ENCODE measurements around the gene GLIS1.
A peak's percentile ranks its signal among the peaks of the same experiment; 100 is the strongest.

GLIS1 gene

DNA sequence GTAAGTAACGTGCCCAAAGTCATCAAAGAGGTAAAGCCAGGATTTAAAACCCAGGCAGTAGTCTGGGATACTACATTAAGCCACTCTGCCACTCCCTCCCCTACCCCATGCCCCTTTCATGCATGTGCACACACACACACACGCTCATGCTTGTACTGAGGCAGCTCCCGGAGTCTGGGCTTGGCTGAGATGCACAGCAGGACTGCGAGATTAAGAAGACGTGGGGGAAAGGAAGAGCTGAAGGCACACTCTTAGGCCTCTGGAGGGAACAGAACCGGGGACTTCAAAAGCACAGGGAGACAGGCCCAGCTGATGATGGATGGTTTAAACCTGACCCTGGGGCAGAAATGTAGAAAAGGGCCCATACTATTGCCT lies 98.3 kb downstream of the GLIS1 start:
- H3K27me3 ChIP-seq (ENCODE audit: low read depth) = 0 out of 2 replicates have a peak, but pooled peaks cover 5% of the 10 kb centered on the region
- no peak overlapping the region for H3K4me3 ChIP-seq
- in situ Hi-C loops (cut with MboI; ENCODE audit: low sequenced_read_pairs) = no loop called here
- H3K4me1 ChIP-seq = no peaks in the 10 kb centered on the region
- H3K9me3 ChIP-seq = no peaks in the 10 kb centered on the region
- no peak for DNase-seq (ENCODE audit: low spot score in 2 of 2)
- no peaks in the 10 kb centered on the region for H3K36me3 ChIP-seq (replicated peaks)

DNA sequence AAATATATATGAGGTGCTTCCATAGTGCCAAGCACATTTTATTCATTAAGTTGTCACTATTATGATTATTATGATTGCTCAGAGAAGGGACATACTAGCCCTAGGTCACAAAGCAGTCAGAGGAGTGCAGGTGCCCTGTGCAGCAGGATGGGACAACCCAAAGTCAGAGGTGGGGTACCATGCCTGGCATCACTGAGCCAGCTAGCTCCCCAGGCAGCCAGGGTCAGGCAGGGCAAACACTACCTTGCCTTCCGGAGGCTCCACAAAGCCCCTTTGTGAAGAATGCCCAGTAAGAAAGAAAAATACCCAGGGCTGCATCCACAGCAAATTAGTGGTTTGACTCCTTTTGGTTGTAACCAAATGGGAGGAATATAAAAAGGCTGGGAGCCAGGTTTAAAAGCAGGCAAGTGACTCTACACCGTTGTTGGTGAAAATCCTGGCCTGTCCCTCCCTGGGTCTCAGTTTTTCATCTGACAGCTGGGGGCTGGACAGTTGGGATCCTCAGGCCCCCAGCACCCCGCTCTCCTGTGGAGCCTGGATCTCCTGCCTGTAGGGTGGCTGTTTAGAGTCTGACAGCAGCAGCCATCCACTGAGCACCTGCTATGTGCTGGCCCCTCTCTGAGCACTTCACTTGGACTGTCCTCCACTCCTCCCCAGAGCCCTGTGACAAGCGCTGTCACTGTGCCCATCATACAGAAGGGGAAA lies 98.8 kb downstream of the GLIS1 start:
- Histone ChIP-seq H3K4me1 (no peaks in the 10 kb centered on the region), H3K36me3 (replicated peaks) (no peaks in the 10 kb centered on the region), H3K27me3 (ENCODE audit: low read depth) (0 out of 2 replicates have a peak, but pooled peaks cover 5% of the 10 kb centered on the region), H3K4me3 (no peak overlapping the region), H3K9me3 (no peaks in the 10 kb centered on the region)
- in situ Hi-C loops (cut with MboI; ENCODE audit: low sequenced_read_pairs) = no loop called here
- no peak for DNase-seq (ENCODE audit: low spot score in 2 of 2)

DNA sequence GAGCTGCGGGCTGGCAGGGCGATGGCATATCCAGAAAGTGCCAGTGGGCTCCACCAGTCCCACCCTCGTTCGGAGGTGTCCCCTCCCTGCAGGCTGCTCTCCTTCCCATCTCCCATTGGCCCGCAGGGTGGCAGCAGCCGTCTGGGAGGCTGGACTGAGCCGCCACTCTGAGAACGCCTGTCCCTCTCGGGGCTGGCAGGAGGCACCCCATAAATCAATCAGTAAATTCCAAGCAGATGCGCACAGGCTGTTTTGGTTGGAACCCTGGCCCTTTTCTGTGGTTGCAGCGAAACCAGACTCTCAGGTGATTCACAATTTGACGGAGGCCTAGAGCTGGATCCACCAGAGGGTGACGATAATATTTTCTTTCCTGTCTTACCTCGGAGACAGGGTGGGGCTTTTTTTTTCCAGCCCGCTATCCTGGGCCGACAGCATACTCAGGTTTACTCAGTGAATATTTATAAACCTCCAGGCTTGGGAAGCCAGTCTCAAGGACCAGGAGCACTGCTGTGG lies 99.7 kb downstream of the GLIS1 start:
- in situ Hi-C loops (cut with MboI; ENCODE audit: low sequenced_read_pairs) = no loop called here
- Histone ChIP-seq H3K36me3 (replicated peaks) (no peaks in the 10 kb centered on the region), H3K27me3 (ENCODE audit: low read depth) (0 out of 2 replicates have a peak, but pooled peaks cover 5% of the 10 kb centered on the region), H3K4me3 (no peak overlapping the region), H3K9me3 (no peaks in the 10 kb centered on the region), H3K4me1 (no peaks in the 10 kb centered on the region)
- DNase-seq (ENCODE audit: low spot score in 2 of 2) = no peak

DNA sequence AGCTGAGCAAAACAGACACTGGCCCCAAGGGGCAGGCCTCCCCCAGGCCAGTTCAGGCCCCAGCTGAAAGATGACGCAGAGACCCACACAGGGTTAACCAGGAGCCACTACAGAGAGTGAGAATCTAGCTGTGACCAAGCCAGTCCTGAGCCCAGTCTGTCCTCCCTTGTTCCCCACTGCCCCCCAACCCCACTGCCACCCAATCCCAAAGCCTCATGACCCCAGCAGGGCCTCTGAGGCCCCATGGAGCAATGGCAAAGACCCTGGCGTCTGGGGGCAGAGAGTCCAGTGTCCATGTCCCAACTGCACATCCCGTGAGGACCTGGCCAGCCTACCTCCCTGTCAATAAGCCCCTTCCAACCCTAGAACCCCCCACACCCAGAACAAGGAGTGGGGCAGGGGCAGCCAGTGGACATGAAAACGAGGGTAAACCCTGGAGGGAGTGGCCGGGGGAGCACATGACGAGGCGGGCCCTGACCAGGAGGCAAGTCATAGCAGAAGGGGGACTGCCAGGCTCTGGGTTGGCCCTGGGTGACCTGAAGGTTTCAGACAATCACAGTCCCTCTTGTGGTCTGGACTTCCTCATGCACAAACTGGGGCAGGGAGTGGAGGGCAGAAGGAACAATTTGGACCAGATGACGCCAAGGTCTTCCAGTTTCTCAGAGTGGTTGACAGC lies 100.5 kb downstream of the GLIS1 start:
- H3K27me3 ChIP-seq (ENCODE audit: low read depth) = 0 out of 2 replicates have a peak, but pooled peaks cover 5% of the 10 kb centered on the region
- no peak for DNase-seq (ENCODE audit: low spot score in 2 of 2)
- H3K36me3 ChIP-seq (replicated peaks) = no peaks in the 10 kb centered on the region
- no peak overlapping the region for H3K4me3 ChIP-seq
- no peaks in the 10 kb centered on the region for H3K4me1 ChIP-seq
- in situ Hi-C loops (cut with MboI; ENCODE audit: low sequenced_read_pairs) = no loop called here
- H3K9me3 ChIP-seq = no peaks in the 10 kb centered on the region

DNA sequence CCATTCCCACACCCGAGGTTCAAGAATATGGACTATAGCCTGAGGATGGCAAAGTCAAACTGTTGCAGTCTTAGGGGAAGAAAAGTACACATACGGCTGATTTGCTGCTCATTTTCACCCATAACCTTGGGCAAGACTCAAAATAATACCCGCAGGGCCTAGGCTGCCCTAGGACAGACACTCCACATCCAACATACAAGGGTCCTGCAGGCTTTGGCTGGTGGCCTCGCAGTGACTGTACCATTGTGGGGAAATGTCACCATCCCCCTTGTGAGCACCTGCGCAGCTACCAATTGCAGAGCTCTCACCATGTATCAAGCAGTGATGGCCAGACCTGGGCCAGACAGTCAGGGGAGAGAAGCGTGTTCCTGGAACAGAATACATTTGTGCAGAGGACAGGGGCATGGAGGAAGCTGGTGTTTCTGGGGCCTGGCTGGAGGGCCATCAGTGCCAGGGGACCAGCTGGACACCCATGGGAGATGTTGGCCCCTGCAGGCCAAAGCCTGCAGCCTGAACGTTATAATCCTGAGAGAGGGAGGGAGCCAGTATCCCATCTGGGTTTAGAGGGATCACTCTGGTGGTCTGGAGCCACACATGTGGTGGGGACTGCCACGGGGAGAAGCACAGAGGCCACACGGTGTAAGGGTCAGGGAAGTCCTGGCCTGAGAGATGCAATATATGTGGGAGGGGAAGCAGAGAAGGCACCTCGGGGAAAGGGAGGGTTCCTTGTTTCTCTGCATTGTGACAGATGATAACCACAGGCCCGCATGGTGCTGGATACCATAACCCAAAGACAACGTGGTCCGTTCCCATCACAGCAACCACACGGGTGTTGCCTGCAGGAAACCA lies 101.2 kb downstream of the GLIS1 start:
- Histone ChIP-seq H3K4me3 (no peak overlapping the region), H3K9me3 (no peaks in the 10 kb centered on the region), H3K36me3 (replicated peaks) (no peaks in the 10 kb centered on the region), H3K27me3 (ENCODE audit: low read depth) (0 out of 2 replicates have a peak, but pooled peaks cover 5% of the 10 kb centered on the region), H3K4me1 (no peaks in the 10 kb centered on the region)
- in situ Hi-C loops (cut with MboI; ENCODE audit: low sequenced_read_pairs) = no loop called here
- no peak for DNase-seq (ENCODE audit: low spot score in 2 of 2)

DNA sequence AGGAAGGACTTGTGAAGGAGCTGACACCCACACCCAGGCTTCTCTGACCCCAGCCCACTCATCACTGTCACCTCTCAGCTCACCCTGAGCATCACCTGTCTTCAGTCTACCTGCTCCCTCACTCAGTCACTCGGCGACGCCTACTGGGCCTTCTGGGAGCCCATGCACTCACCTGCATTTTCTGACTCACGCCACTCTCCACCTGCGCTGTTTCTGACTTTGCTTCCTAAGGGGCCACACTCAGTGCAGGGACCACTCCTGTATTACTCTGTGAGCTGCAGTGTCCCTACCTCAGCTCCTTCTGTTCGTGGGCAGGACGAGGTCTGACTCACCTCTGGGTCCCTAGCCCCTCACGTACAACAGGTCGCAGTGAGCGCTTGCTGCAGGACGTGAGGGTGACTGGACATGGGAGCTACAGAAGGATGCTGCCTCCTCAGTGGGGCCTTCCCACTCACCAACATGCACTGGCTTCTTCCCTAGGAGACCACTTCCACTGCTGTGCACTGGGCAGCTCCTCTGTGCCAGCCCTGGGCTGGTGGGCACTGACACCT lies 102.3 kb downstream of the GLIS1 start:
- H3K4me3 ChIP-seq = no peak overlapping the region
- H3K36me3 ChIP-seq (replicated peaks) = no peaks in the 10 kb centered on the region
- H3K4me1 ChIP-seq = no peaks in the 10 kb centered on the region
- in situ Hi-C loops (cut with MboI; ENCODE audit: low sequenced_read_pairs) = no loop called here
- no peak for DNase-seq (ENCODE audit: low spot score in 2 of 2)
- 0 out of 2 replicates have a peak, but pooled peaks cover 5% of the 10 kb centered on the region for H3K27me3 ChIP-seq (ENCODE audit: low read depth)
- H3K9me3 ChIP-seq = no peaks in the 10 kb centered on the region

DNA sequence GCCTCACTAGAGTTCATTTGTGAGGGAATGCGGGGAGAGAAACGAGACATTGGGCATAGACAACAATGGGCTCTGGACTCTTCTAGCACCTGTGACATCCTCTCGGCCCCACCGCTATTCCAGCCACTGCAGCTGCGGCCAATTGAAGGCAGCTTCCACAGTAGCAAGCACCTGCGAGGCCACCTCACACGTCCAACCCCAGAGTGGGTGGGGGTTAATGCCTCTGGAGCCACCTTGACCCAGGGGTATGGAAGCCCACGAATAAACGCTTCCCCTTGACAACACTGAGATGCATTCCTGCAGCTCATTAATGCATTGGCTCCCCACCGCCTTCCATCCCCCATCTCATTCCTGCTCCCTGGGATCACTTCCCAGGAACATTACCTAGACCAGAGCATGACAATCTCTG lies 104.4 kb downstream of the GLIS1 start:
- H3K27me3 ChIP-seq (ENCODE audit: low read depth) = 0 out of 2 replicates have a peak, but pooled peaks cover 5% of the 10 kb centered on the region
- H3K4me3 ChIP-seq = no peak overlapping the region
- DNase-seq (ENCODE audit: low spot score in 2 of 2) = peak in 1 of 2 experiments; percentile 4
- in situ Hi-C loops (cut with MboI; ENCODE audit: low sequenced_read_pairs) = no loop called here
- H3K9me3 ChIP-seq = no peaks in the 10 kb centered on the region
- no peaks in the 10 kb centered on the region for H3K36me3 ChIP-seq (replicated peaks)
- no peaks in the 10 kb centered on the region for H3K4me1 ChIP-seq

DNA sequence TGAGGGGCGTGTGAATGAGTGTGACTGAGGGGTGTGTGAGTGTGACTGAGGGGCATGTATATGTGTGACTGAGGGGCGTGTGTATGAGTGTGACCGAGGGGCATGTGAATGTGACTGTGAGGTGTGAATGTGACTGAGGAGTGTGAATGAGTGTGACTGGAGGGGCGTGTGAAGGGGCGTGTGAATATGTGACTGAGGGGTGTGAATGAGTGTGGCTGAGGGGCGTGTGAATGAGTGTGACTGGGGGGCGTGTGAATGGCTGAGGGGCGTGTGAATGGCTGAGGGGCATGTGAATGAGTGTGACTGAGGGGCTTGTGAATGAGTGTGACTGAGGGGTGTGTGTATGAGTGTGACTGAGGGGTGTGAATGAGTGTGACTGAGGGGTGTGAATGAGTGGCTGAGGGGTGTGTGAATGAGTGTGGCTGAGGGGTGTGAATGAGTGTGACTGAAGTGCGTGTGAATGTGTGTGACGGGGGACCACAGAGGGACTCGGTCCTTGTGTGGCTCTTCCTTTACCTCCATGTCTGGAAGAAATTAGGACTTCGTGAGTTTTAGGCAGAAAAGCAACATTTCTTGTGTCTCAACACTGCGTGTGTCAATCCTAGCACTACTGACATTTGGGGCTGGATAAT lies 105.8 kb downstream of the GLIS1 start:
- Histone ChIP-seq H3K36me3 (replicated peaks) (no peaks in the 10 kb centered on the region), H3K4me1 (no peaks in the 10 kb centered on the region)
- in situ Hi-C loops (cut with MboI; ENCODE audit: low sequenced_read_pairs) = no loop called here

DNA sequence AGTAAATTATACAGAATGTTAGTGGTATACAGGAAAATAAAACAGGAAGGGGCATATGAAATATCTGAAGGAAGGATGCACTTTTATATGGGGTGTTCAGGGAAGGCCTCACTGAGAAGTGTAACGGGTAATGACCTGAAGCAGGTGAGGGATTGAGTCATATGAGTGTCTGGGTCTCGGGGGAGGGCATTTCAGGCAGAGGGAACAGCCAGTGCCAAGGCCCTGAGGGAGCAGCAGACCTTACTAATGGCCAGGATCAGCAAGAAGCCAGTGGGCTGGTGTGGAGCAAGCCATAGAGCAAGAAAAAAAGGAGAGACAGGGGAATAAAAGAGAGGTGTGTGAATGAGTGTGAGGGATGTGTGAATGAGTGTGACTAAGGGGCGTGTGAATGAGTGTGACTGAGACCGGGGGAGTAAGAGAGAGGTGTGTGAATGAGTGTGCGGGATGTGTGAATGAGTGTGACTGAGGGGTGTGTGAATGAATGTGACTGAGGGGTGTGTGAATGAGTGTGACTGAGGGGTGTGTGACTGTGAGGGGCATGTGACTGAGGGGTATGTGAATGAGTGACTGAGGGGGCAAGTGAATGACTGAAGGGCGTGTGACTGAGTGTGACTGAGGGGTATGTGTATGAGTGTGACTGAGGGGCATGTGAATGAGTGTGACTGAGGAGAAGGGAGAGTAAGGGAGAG lies 107.2 kb downstream of the GLIS1 start:
- 0 out of 2 replicates have a peak, but pooled peaks cover 5% of the 10 kb centered on the region for H3K27me3 ChIP-seq (ENCODE audit: low read depth)
- no peaks in the 10 kb centered on the region for H3K9me3 ChIP-seq
- no peaks in the 10 kb centered on the region for H3K36me3 ChIP-seq (replicated peaks)
- no peak for DNase-seq (ENCODE audit: low spot score in 2 of 2)
- H3K4me1 ChIP-seq = no peaks in the 10 kb centered on the region
- H3K4me3 ChIP-seq = no peak overlapping the region
- in situ Hi-C loops (cut with MboI; ENCODE audit: low sequenced_read_pairs) = no loop called here

More for the DNA sequence above, 105.8 kb downstream of the GLIS1 start:
- no peak for DNase-seq (ENCODE audit: low spot score in 2 of 2)
- H3K27me3 ChIP-seq (ENCODE audit: low read depth) = 0 out of 2 replicates have a peak, but pooled peaks cover 5% of the 10 kb centered on the region
- H3K9me3 ChIP-seq = no peaks in the 10 kb centered on the region
- H3K4me3 ChIP-seq = no peak overlapping the region

DNA sequence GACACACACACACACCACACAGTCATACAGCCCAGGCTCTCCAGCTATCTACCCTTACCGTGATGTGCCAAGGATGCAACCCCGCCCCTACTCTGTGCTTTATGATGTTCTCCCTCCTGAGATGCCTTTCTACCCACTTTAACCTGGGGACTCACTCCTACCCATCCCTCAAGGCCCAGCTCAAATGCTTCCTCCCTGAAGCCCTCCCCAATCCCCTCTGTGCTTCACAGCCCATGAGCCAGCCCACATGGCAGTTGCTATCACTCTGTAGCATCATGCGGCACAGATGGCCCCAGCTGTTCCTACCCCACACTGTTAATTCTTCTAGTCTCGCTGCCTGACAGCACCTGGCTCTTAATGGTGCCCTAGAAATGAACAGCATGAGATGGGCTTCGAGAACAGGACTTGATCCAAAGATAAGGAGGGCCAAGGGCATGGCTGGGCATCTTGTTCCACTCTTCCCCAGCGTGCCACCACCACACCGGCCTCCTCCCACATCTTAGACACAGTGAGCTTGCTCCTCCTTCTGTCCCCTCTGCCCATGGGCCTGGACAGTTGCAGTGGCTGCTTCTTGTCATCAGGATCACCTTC lies 109.8 kb downstream of the GLIS1 start:
- Histone ChIP-seq H3K9me3 (no peaks in the 10 kb centered on the region), H3K4me1 (no peaks in the 10 kb centered on the region), H3K4me3 (no peak overlapping the region), H3K36me3 (replicated peaks) (no peaks in the 10 kb centered on the region), H3K27me3 (ENCODE audit: low read depth) (no peaks in the 10 kb centered on the region)
- no peak for DNase-seq (ENCODE audit: low spot score in 2 of 2)
- in situ Hi-C loops (cut with MboI; ENCODE audit: low sequenced_read_pairs) = no loop called here

DNA sequence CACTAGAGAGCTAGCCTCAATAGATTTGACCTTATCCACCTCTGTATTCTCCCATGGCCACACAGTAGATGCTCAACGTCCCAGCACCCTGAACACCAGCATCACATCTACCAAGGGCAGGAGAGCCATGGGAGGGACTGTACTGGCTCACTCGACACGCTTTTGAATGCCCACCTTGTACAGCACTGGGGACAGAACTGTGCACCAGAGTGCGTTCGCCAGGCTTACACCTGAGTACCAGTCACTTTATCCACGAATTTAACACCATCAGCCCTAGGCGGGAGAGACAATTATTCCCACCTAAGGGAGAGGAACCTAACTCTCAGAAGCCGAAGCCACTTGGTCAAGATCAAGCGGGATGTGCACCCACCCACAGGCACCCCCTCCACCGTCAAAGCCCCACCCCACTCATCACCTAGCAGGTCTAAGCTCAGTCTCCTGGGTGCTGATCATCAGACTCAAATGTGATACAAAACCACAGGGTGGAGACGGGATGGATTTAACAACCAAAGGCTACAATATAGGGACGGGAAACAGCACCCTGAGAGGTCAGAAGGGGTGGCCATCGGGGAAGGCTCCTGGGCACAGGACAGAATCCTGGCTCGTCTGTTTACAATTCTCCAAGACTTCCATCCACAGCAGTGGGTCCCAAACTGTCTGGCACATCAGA lies 110.5 kb downstream of the GLIS1 start:
- no peaks in the 10 kb centered on the region for H3K36me3 ChIP-seq (replicated peaks)
- in situ Hi-C loops (cut with MboI; ENCODE audit: low sequenced_read_pairs) = no loop called here
- H3K9me3 ChIP-seq = no peaks in the 10 kb centered on the region
- no peak overlapping the region for H3K4me3 ChIP-seq
- DNase-seq (ENCODE audit: low spot score in 2 of 2) = no peak
- H3K4me1 ChIP-seq = no peaks in the 10 kb centered on the region
- no peaks in the 10 kb centered on the region for H3K27me3 ChIP-seq (ENCODE audit: low read depth)

DNA sequence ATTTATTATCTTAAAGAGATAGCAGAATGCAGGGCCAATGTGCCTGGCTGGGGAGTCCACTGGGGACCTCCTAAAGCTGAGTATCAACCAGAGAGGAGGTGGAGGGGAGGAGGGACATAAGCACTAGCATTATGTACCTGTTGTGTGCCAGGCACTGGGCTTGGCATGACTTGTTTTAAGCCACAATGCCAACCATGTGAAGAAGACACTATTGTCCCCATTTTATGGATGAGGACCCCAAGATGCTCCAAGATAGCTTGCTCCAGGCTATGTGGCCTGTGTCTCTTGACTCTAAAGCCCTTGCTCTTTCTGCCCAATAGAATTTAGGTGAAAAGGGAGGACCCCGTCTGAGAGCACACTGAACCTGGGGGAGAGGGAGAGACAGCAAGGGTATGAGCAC lies 111.3 kb downstream of the GLIS1 start:
- Histone ChIP-seq H3K4me1 (no peaks in the 10 kb centered on the region), H3K4me3 (no peak overlapping the region), H3K9me3 (no peaks in the 10 kb centered on the region), H3K27me3 (ENCODE audit: low read depth) (no peaks in the 10 kb centered on the region), H3K36me3 (replicated peaks) (no peaks in the 10 kb centered on the region)
- in situ Hi-C loops (cut with MboI; ENCODE audit: low sequenced_read_pairs) = no loop called here
- no peak for DNase-seq (ENCODE audit: low spot score in 2 of 2)

All from HAP-1 (cell line).